ENCODE measurements around the gene CCT6B.
"Not testable (repeated sequence)": the region's sequence is repeated elsewhere in the genome, so short reads cannot be mapped to it uniquely, and the experiment has no call there.

Gene CCT6B

DNA sequence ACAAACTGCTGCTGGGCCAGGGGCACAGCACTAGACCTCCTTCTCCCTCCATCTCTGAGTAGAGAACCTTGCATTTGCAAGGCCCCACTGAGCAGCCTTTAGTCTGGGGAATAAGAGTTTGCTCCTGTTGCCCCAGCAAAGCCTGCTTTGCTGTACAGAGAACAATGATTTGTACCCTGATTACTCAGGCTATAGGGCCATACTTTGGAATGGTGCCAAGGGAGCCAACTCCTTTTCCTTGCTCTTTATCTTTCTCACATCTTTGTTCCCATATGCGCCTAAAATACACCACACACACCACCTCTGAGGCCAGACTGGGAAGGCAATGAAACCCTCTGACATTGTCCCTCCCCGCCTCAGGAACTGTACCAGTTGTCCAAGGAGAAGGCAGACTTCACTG is 40.3 kb upstream of the CCT6B start:
- TF ChIP-seq, protein P1, sequence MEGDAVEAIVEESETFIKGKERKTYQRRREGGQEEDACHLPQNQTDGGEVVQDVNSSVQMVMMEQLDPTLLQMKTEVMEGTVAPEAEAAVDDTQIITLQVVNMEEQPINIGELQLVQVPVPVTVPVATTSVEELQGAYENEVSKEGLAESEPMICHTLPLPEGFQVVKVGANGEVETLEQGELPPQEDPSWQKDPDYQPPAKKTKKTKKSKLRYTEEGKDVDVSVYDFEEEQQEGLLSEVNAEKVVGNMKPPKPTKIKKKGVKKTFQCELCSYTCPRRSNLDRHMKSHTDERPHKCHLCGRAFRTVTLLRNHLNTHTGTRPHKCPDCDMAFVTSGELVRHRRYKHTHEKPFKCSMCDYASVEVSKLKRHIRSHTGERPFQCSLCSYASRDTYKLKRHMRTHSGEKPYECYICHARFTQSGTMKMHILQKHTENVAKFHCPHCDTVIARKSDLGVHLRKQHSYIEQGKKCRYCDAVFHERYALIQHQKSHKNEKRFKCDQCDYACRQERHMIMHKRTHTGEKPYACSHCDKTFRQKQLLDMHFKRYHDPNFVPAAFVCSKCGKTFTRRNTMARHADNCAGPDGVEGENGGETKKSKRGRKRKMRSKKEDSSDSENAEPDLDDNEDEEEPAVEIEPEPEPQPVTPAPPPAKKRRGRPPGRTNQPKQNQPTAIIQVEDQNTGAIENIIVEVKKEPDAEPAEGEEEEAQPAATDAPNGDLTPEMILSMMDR (IDR thresholded peaks at IDR 0.05; ENCODE audit: insufficient read depth, low read length, poor library complexity, severe bottlenecking) = no peak
- TF ChIP-seq EZH2phosphoT487 (conservative IDR thresholded peaks at IDR 0.05; ENCODE audit: low read length) = no peak
- no peaks in the 10 kb centered on the region for H3K79me2 ChIP-seq (ENCODE audit: insufficient read depth, low read length)
- H3K4me2 ChIP-seq (ENCODE audit: low read depth, low read length, poor library complexity, severe bottlenecking) = no peak overlapping the region
- no peaks in the 10 kb centered on the region for H3K36me3 ChIP-seq (ENCODE audit: low read length)
- H3K27ac ChIP-seq (ENCODE audit: low read depth, low read length) = no peak overlapping the region
- H3K9me3 ChIP-seq (ENCODE audit: insufficient read depth, low read length) = no peaks in the 10 kb centered on the region
- H3K27me3 ChIP-seq (ENCODE audit: low read length) = no peaks in the 10 kb centered on the region
- no peak overlapping the region for H3K9ac ChIP-seq (ENCODE audit: low read length)
- H3K9me2 ChIP-seq (replicated peaks; ENCODE audit: insufficient read depth, low read length) = no peaks in the 10 kb centered on the region
- H3F3A ChIP-seq (ENCODE audit: insufficient read depth) = no peaks in the 10 kb centered on the region
- H3K4me3 ChIP-seq (ENCODE audit: insufficient read depth, low read length, poor library complexity, severe bottlenecking) = no peak overlapping the region
- no peak overlapping the region for H2AFZ ChIP-seq (ENCODE audit: low read depth, low read length, severe bottlenecking)
- no peaks in the 10 kb centered on the region for H4K20me1 ChIP-seq (ENCODE audit: low read depth, low read length)

DNA sequence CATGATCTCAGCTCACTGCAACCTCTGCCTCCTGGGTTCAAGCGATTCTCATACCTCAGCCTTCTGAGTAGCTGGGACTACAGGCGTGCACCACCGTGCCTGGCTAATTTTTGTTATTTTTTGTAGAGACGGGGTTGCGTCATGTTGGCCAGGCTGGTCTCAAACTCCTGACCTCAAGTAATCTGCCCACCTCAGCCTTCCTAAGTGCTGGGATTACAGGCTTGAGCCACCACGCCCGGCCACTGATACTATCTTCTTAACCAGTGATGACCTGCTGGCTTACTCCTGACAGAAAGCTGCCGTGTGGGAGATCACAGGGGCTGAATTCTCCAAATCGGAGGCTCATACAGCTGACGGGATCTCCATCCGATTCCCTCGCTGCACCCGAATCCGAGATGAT is 39.7 kb upstream of the CCT6B start:
- H3K27me3 ChIP-seq (ENCODE audit: low read length); H4K20me1 ChIP-seq (ENCODE audit: low read depth, low read length); H3K9ac ChIP-seq (ENCODE audit: low read length); H3K27ac ChIP-seq (ENCODE audit: low read depth, low read length); H2AFZ ChIP-seq (ENCODE audit: low read depth, low read length, severe bottlenecking); H3K79me2 ChIP-seq (ENCODE audit: insufficient read depth, low read length); H3K9me3 ChIP-seq (ENCODE audit: insufficient read depth, low read length); H3K4me3 ChIP-seq (ENCODE audit: insufficient read depth, low read length, poor library complexity, severe bottlenecking); H3K9me2 ChIP-seq (replicated peaks; ENCODE audit: insufficient read depth, low read length); H3K36me3 ChIP-seq (ENCODE audit: low read length); H3F3A ChIP-seq (ENCODE audit: insufficient read depth); H3K4me2 ChIP-seq (ENCODE audit: low read depth, low read length, poor library complexity, severe bottlenecking): not testable (repeated sequence)

DNA sequence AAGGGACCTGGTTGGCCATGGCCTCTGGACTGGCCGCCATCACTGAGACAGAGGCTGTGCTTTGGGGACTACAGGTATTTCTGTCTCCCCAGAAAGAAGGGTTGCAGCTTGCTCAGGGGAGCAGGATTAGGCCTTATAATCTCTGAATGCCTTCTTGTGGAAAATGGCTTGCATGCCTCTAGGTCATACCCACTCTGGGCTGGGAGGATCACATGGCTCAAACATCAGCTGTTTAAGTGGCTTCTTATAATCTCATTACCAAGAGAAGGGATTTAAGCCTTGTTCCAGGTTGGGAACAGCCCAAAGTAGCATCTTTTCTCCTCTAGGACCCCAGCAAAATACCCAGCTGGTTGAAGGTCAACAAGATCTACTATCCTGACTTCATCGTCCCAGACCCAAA is 38.2 kb upstream of the CCT6B start:
- no peaks in the 10 kb centered on the region for H3K27me3 ChIP-seq (ENCODE audit: low read length)
- TF ChIP-seq, protein P1 (IDR thresholded peaks at IDR 0.05; ENCODE audit: insufficient read depth, low read length, poor library complexity, severe bottlenecking) = no peak
- TF ChIP-seq EZH2phosphoT487 (conservative IDR thresholded peaks at IDR 0.05; ENCODE audit: low read length) = no peak
- no peak overlapping the region for H3K9ac ChIP-seq (ENCODE audit: low read length)
- no peaks in the 10 kb centered on the region for H3K36me3 ChIP-seq (ENCODE audit: low read length)
- no peak overlapping the region for H3K4me3 ChIP-seq (ENCODE audit: insufficient read depth, low read length, poor library complexity, severe bottlenecking)
- no peak overlapping the region for H2AFZ ChIP-seq (ENCODE audit: low read depth, low read length, severe bottlenecking)
- H3K79me2 ChIP-seq (ENCODE audit: insufficient read depth, low read length) = no peaks in the 10 kb centered on the region
- no peaks in the 10 kb centered on the region for H3K9me2 ChIP-seq (replicated peaks; ENCODE audit: insufficient read depth, low read length)
- H3K9me3 ChIP-seq (ENCODE audit: insufficient read depth, low read length) = no peaks in the 10 kb centered on the region
- no peak overlapping the region for H3K4me2 ChIP-seq (ENCODE audit: low read depth, low read length, poor library complexity, severe bottlenecking)
- H3F3A ChIP-seq (ENCODE audit: insufficient read depth) = no peaks in the 10 kb centered on the region
- H4K20me1 ChIP-seq (ENCODE audit: low read depth, low read length) = no peaks in the 10 kb centered on the region
- no peak overlapping the region for H3K27ac ChIP-seq (ENCODE audit: low read depth, low read length)

DNA sequence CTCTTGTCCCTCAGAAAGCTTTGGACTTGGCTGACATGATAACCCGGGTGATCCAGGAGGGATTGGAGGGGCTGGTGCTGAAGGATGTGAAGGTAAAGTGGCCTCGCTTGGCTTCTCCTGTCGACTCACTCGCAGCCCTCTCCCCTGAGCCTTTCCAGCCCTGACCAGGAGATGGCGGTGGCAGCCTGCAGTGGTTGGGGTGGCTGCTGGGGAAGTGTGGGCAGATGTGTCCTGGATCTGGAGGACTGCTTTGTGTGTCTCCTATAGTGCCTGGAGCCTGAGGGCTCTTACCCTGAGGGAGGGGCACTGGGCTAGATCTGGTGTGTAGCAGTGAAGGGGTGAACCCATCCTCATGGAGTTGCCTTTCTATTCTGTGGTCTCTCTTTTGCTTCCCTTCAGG is 36.9 kb upstream of the CCT6B start:
- Histone ChIP-seq H3K79me2 (ENCODE audit: insufficient read depth, low read length) (no peaks in the 10 kb centered on the region), H3K36me3 (ENCODE audit: low read length) (no peaks in the 10 kb centered on the region), H3K27ac (ENCODE audit: low read depth, low read length) (no peak overlapping the region), H3K4me3 (ENCODE audit: insufficient read depth, low read length, poor library complexity, severe bottlenecking) (no peak overlapping the region), H3K9me2 (replicated peaks; ENCODE audit: insufficient read depth, low read length) (no peaks in the 10 kb centered on the region), H3K9ac (ENCODE audit: low read length) (no peak overlapping the region), H2AFZ (ENCODE audit: low read depth, low read length, severe bottlenecking) (no peak overlapping the region), H3F3A (ENCODE audit: insufficient read depth) (no peaks in the 10 kb centered on the region), H3K4me2 (ENCODE audit: low read depth, low read length, poor library complexity, severe bottlenecking) (no peak overlapping the region), H3K27me3 (ENCODE audit: low read length) (no peaks in the 10 kb centered on the region), H4K20me1 (ENCODE audit: low read depth, low read length) (no peaks in the 10 kb centered on the region), H3K9me3 (ENCODE audit: insufficient read depth, low read length) (no peaks in the 10 kb centered on the region)
- TF ChIP-seq, protein P1 (IDR thresholded peaks at IDR 0.05; ENCODE audit: insufficient read depth, low read length, poor library complexity, severe bottlenecking) = peak; percentile 28
- TF ChIP-seq EZH2phosphoT487 (conservative IDR thresholded peaks at IDR 0.05; ENCODE audit: low read length) = no peak

Data from SU-DHL-6 (cell line).